ENCODE results near the gene CHMP1A.

DNA sequence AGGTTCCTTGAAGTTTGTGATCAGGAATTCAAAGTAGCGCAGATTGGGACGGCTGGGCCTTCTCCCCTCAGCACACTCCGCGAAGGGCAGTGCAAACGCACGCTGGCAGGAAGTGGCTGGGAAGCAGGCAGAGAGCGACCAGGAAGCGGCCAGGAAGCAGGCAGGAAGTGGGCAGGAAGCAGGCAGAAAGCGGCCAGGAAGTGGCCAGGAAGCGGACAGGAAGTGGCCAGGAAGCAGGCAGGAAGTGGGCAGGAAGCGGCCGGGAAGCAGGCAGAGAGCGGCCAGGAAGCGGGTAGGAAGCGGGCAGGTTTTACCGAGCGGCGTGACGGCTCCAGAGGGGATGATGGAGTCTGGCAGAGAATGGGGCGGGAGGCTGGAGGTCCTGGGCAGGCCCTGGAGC is 40.9 kb downstream of the CHMP1A start:
- no peak for TF ChIP-seq POLR2A (IDR thresholded peaks at IDR 0.05)
- TF ChIP-seq, protein P1, sequence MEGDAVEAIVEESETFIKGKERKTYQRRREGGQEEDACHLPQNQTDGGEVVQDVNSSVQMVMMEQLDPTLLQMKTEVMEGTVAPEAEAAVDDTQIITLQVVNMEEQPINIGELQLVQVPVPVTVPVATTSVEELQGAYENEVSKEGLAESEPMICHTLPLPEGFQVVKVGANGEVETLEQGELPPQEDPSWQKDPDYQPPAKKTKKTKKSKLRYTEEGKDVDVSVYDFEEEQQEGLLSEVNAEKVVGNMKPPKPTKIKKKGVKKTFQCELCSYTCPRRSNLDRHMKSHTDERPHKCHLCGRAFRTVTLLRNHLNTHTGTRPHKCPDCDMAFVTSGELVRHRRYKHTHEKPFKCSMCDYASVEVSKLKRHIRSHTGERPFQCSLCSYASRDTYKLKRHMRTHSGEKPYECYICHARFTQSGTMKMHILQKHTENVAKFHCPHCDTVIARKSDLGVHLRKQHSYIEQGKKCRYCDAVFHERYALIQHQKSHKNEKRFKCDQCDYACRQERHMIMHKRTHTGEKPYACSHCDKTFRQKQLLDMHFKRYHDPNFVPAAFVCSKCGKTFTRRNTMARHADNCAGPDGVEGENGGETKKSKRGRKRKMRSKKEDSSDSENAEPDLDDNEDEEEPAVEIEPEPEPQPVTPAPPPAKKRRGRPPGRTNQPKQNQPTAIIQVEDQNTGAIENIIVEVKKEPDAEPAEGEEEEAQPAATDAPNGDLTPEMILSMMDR (IDR thresholded peaks at IDR 0.05): no peak
- TF ChIP-seq POLR2AphosphoS5 (IDR thresholded peaks at IDR 0.05): no peak

Measured in prostate gland (tissue), 2 donors.